ENCODE measurements around the gene PLEKHO2. TPM values are rescaled to one million over a fixed set of nuclear protein-coding genes. Genes with fewer than 3 reads are reported as not detected.

The PLEKHO2 gene
- total and polyA plus RNA-seq, 2 of the 8 experiments (the other 6 are each of a cell fraction or from before 2014, with no cell fraction given): 16.9 to 20.1 TPM

- TF ChIP-seq, protein P1, sequence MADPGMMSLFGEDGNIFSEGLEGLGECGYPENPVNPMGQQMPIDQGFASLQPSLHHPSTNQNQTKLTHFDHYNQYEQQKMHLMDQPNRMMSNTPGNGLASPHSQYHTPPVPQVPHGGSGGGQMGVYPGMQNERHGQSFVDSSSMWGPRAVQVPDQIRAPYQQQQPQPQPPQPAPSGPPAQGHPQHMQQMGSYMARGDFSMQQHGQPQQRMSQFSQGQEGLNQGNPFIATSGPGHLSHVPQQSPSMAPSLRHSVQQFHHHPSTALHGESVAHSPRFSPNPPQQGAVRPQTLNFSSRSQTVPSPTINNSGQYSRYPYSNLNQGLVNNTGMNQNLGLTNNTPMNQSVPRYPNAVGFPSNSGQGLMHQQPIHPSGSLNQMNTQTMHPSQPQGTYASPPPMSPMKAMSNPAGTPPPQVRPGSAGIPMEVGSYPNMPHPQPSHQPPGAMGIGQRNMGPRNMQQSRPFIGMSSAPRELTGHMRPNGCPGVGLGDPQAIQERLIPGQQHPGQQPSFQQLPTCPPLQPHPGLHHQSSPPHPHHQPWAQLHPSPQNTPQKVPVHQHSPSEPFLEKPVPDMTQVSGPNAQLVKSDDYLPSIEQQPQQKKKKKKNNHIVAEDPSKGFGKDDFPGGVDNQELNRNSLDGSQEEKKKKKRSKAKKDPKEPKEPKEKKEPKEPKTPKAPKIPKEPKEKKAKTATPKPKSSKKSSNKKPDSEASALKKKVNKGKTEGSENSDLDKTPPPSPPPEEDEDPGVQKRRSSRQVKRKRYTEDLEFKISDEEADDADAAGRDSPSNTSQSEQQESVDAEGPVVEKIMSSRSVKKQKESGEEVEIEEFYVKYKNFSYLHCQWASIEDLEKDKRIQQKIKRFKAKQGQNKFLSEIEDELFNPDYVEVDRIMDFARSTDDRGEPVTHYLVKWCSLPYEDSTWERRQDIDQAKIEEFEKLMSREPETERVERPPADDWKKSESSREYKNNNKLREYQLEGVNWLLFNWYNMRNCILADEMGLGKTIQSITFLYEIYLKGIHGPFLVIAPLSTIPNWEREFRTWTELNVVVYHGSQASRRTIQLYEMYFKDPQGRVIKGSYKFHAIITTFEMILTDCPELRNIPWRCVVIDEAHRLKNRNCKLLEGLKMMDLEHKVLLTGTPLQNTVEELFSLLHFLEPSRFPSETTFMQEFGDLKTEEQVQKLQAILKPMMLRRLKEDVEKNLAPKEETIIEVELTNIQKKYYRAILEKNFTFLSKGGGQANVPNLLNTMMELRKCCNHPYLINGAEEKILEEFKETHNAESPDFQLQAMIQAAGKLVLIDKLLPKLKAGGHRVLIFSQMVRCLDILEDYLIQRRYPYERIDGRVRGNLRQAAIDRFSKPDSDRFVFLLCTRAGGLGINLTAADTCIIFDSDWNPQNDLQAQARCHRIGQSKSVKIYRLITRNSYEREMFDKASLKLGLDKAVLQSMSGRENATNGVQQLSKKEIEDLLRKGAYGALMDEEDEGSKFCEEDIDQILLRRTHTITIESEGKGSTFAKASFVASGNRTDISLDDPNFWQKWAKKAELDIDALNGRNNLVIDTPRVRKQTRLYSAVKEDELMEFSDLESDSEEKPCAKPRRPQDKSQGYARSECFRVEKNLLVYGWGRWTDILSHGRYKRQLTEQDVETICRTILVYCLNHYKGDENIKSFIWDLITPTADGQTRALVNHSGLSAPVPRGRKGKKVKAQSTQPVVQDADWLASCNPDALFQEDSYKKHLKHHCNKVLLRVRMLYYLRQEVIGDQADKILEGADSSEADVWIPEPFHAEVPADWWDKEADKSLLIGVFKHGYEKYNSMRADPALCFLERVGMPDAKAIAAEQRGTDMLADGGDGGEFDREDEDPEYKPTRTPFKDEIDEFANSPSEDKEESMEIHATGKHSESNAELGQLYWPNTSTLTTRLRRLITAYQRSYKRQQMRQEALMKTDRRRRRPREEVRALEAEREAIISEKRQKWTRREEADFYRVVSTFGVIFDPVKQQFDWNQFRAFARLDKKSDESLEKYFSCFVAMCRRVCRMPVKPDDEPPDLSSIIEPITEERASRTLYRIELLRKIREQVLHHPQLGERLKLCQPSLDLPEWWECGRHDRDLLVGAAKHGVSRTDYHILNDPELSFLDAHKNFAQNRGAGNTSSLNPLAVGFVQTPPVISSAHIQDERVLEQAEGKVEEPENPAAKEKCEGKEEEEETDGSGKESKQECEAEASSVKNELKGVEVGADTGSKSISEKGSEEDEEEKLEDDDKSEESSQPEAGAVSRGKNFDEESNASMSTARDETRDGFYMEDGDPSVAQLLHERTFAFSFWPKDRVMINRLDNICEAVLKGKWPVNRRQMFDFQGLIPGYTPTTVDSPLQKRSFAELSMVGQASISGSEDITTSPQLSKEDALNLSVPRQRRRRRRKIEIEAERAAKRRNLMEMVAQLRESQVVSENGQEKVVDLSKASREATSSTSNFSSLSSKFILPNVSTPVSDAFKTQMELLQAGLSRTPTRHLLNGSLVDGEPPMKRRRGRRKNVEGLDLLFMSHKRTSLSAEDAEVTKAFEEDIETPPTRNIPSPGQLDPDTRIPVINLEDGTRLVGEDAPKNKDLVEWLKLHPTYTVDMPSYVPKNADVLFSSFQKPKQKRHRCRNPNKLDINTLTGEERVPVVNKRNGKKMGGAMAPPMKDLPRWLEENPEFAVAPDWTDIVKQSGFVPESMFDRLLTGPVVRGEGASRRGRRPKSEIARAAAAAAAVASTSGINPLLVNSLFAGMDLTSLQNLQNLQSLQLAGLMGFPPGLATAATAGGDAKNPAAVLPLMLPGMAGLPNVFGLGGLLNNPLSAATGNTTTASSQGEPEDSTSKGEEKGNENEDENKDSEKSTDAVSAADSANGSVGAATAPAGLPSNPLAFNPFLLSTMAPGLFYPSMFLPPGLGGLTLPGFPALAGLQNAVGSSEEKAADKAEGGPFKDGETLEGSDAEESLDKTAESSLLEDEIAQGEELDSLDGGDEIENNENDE (IDR thresholded peaks at IDR 0.05; ENCODE audit: insufficient replicate concordance, low read length): no peak
- TF ChIP-seq, protein P2, sequence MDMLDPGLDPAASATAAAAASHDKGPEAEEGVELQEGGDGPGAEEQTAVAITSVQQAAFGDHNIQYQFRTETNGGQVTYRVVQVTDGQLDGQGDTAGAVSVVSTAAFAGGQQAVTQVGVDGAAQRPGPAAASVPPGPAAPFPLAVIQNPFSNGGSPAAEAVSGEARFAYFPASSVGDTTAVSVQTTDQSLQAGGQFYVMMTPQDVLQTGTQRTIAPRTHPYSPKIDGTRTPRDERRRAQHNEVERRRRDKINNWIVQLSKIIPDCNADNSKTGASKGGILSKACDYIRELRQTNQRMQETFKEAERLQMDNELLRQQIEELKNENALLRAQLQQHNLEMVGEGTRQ (IDR thresholded peaks at IDR 0.05; ENCODE audit: low read length): no peak
- TF ChIP-seq RFX5 (IDR thresholded peaks at IDR 0.05; ENCODE audit: borderline replicate concordance, low read depth, low read length) (no peak), RNF2 (IDR thresholded peaks at IDR 0.05; ENCODE audit: borderline replicate concordance, low read depth, low read length, missing control alignments, poor library complexity, severe bottlenecking) (no peak), NRF1 (IDR thresholded peaks at IDR 0.05; ENCODE audit: low read depth, low read length) (no peak), FOSL1 (IDR thresholded peaks at IDR 0.05; ENCODE audit: insufficient read depth, low read depth, low read length) (no peak), ATF3 (IDR thresholded peaks at IDR 0.05; ENCODE audit: insufficient read depth, low read depth, low read length) (no peak)
Observed at GRCh38 chr15:64891561-64891960, 49.8 kb downstream of the PLEKHO2 start (continued).

Data from H1 (cell line).